GM21825 (cell line): ENCODE data around the gene RALGPS1.

Source experiments
- ATAC-seq: cut with Tn5 transposase; IDR thresholded peaks from one replicate; pipeline ENCODE4 v1.9.1; 2021; ENCODE audit warnings: mild to moderate bottlenecking, moderate library complexity; ENCODE audit not compliant: unreplicated experiment

The RALGPS1 gene

GRCh38 chr9:126904586-126904985, 10.0 kb upstream of the RALGPS1 start:
- no peak for ATAC-seq

- ATAC-seq: no peak
Observed at GRCh38 chr9:126906091-126906490, 8.5 kb upstream of the RALGPS1 start.

GRCh38 chr9:126907058-126907457, 7.5 kb upstream of the RALGPS1 start:
- ATAC-seq: no peak

GRCh38 chr9:126915281-126915816, 767 bp downstream of the RALGPS1 start:
- peak; percentile 13 for ATAC-seq

GRCh38 chr9:126915846-126916543, 1.4 kb downstream of the RALGPS1 start:
- ATAC-seq: no peak

GRCh38 chr9:126916909-126917308, 2.3 kb downstream of the RALGPS1 start:
- no peak for ATAC-seq

GRCh38 chr9:126919193-126919592, 4.6 kb downstream of the RALGPS1 start:
- no peak for ATAC-seq

- no peak for ATAC-seq
Observed at GRCh38 chr9:126925876-126926275, 11.3 kb downstream of the RALGPS1 start.

GRCh38 chr9:126926364-126926763, 11.8 kb downstream of the RALGPS1 start:
- no peak for ATAC-seq

GRCh38 chr9:126927419-126927818, 12.8 kb downstream of the RALGPS1 start:
- no peak for ATAC-seq

- no peak for ATAC-seq
Observed at GRCh38 chr9:126932871-126933321, 18.3 kb downstream of the RALGPS1 start.

GRCh38 chr9:126933334-126933980, 18.9 kb downstream of the RALGPS1 start:
- ATAC-seq: no peak

GRCh38 chr9:126934441-126934840, 19.9 kb downstream of the RALGPS1 start:
- ATAC-seq: no peak

- no peak for ATAC-seq
Observed at GRCh38 chr9:126935630-126936029, 21.0 kb downstream of the RALGPS1 start.

- no peak for ATAC-seq
Observed at GRCh38 chr9:126937444-126937843, 22.9 kb downstream of the RALGPS1 start.

GRCh38 chr9:126938327-126938726, 23.7 kb downstream of the RALGPS1 start:
- ATAC-seq: no peak

GRCh38 chr9:126939821-126940221, 25.2 kb downstream of the RALGPS1 start:
- no peak for ATAC-seq

GRCh38 chr9:126942399-126942798, 27.8 kb downstream of the RALGPS1 start:
- ATAC-seq: no peak

- no peak for ATAC-seq
Observed at GRCh38 chr9:126945682-126946081, 31.1 kb downstream of the RALGPS1 start.

GRCh38 chr9:126947529-126947928, 32.9 kb downstream of the RALGPS1 start:
- ATAC-seq: no peak

GRCh38 chr9:126952205-126952977, 37.8 kb downstream of the RALGPS1 start:
- no peak for ATAC-seq
